Measurements from ENCODE around the gene DYNLT4.

The DYNLT4 gene, protein sequence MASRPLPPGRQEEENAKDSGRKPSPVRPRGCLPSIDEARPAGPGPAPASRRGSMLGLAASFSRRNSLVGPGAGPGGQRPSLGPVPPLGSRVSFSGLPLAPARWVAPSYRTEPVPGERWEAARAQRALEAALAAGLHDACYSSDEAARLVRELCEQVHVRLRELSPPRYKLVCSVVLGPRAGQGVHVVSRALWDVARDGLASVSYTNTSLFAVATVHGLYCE

DNA sequence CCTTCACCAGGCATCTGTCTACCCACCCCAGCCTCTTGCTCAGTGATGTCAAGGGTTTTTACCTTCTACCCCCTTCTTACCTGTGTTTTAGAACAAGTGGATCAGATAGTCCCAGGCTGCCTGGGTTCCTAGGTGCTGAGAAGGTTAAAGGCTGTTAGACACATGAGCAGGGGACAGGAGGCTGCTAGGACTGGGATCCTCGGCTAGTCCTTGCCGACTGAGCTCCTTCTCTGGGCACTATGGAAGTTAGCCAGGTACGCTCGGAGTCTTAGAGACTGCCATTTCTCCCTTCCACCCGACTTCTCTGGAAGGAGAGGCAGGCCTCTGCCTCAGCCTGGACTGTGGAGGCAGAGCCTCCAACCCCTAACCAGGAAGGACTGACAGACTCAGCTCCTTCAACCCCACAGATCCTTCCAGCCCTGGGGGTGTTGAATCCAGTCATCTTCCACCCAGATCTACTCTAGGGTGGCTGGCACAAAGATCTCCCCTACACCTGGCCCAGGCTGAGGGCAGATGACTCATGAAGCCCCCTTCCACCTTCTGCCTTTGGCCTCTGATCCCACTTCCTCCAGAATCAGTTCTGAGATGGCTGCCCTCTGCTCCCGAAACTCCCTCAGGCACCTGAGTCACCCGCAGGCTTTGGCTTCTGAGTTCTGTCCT lies at the start of gene DYNLT4:
TSS of gene DYNLT4 (minus strand) at position 648 of the 660 bp plus-strand sequence. CDS start 683 bp downstream, outside the sequence.
- peak within 1 kb of the TSS; percentile 64 for H3K4me3 ChIP-seq (ENCODE audit: low read length)
- H3K36me3 ChIP-seq (ENCODE audit: control insufficient read depth, low read length), result peaks cover 62% of the 10 kb centered on the region
- H3F3A ChIP-seq (ENCODE audit: control insufficient read depth, insufficient read depth), result peaks cover 16% of the 10 kb centered on the region; the same call in 1 of the 2 replicates
- H3K79me2 ChIP-seq (ENCODE audit: control insufficient read depth, low read length), result peaks cover 14% of the 10 kb centered on the region
- TF ChIP-seq EZH2phosphoT487 (IDR thresholded peaks at IDR 0.05; ENCODE audit: borderline replicate concordance, low read length), result no peak
- H3K4me2 ChIP-seq (ENCODE audit: low read length), result peak within 1 kb of the TSS; percentile 91
- H3K27me3 ChIP-seq (ENCODE audit: control insufficient read depth, low read length), result no peaks in the 10 kb centered on the region
- no peaks in the 10 kb centered on the region for H3K9me2 ChIP-seq (replicated peaks; ENCODE audit: control insufficient read depth, low read length)
- no peaks in the 10 kb centered on the region for H3K9me3 ChIP-seq (ENCODE audit: control insufficient read depth, insufficient read depth, low read length)
- H3K4me1 ChIP-seq (ENCODE audit: control insufficient read depth, low read length), result peaks cover 56% of the 10 kb centered on the region
- no peaks in the 10 kb centered on the region for H4K20me1 ChIP-seq (ENCODE audit: control insufficient read depth, insufficient read depth, low read depth, low read length)
- peak within 1 kb of the TSS; percentile 93 for H3K27ac ChIP-seq (ENCODE audit: low read depth, low read length)

DNA sequence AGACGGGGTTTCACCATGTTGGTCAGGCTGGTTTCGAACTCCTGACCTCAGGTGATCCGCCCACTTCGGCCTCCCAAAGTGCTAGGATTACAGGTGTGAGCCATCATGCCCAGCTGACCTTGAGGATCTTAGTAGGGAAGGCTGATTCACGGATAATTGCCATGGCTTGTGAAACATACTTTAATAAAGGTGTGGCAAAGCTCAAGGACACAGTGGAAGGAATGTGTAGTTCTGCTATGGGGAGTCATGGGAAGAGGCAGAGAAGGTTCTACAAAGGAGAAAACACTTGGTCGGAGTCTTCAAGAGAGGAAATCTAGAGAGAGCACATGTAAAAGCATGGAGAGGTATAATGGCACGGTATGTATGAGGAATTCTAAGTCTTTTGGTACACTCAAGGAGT lies 48.6 kb upstream of the DYNLT4 start:
- TF ChIP-seq EZH2phosphoT487 (IDR thresholded peaks at IDR 0.05; ENCODE audit: borderline replicate concordance, low read length), result no peak
- TF ChIP-seq, protein P1, sequence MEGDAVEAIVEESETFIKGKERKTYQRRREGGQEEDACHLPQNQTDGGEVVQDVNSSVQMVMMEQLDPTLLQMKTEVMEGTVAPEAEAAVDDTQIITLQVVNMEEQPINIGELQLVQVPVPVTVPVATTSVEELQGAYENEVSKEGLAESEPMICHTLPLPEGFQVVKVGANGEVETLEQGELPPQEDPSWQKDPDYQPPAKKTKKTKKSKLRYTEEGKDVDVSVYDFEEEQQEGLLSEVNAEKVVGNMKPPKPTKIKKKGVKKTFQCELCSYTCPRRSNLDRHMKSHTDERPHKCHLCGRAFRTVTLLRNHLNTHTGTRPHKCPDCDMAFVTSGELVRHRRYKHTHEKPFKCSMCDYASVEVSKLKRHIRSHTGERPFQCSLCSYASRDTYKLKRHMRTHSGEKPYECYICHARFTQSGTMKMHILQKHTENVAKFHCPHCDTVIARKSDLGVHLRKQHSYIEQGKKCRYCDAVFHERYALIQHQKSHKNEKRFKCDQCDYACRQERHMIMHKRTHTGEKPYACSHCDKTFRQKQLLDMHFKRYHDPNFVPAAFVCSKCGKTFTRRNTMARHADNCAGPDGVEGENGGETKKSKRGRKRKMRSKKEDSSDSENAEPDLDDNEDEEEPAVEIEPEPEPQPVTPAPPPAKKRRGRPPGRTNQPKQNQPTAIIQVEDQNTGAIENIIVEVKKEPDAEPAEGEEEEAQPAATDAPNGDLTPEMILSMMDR (IDR thresholded peaks at IDR 0.05; ENCODE audit: low read depth, low read length, poor library complexity, severe bottlenecking), result no peak
- Histone ChIP-seq H3K9me3 (ENCODE audit: control insufficient read depth, insufficient read depth, low read length) (no peaks in the 10 kb centered on the region), H3K4me2 (ENCODE audit: low read length) (no peak overlapping the region), H3K27ac (ENCODE audit: low read depth, low read length) (no peak overlapping the region), H3K4me3 (ENCODE audit: low read length) (no peak overlapping the region), H3K27me3 (ENCODE audit: control insufficient read depth, low read length) (no peaks in the 10 kb centered on the region), H4K20me1 (ENCODE audit: control insufficient read depth, insufficient read depth, low read depth, low read length) (no peaks in the 10 kb centered on the region), H3F3A (ENCODE audit: control insufficient read depth, insufficient read depth) (no peaks in the 10 kb centered on the region), H3K36me3 (ENCODE audit: control insufficient read depth, low read length) (peaks cover 9% of the 10 kb centered on the region), H3K79me2 (ENCODE audit: control insufficient read depth, low read length) (no peaks in the 10 kb centered on the region), H3K9me2 (replicated peaks; ENCODE audit: control insufficient read depth, low read length) (no peaks in the 10 kb centered on the region), H3K4me1 (ENCODE audit: control insufficient read depth, low read length) (peaks cover 8% of the 10 kb centered on the region)

DNA sequence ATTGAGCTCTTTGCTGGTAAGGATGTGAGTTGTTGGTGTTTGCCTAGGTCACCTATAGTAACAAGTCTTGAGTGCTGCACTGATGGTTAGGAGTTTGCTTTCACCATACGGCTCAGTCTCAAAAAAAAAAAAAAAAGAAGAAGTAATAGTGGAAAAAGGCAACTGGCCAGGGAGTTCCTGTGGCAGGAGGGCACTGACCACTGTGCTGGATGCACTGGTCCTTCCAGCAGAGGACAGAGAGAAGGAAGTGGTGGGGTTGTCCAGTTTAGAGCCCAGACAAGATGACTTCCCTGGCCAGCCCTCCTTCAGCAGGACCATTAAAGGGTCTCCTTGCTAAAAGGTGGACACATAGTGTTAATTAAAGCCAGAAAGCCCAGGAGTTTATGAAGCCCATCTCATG lies 47.8 kb upstream of the DYNLT4 start:
- Histone ChIP-seq H3F3A (ENCODE audit: control insufficient read depth, insufficient read depth) (no peaks in the 10 kb centered on the region), H3K9me3 (ENCODE audit: control insufficient read depth, insufficient read depth, low read length) (no peaks in the 10 kb centered on the region), H3K4me3 (ENCODE audit: low read length) (no peak overlapping the region), H3K4me1 (ENCODE audit: control insufficient read depth, low read length) (peaks cover under 1% of the 10 kb centered on the region), H3K27ac (ENCODE audit: low read depth, low read length) (no peak overlapping the region), H3K27me3 (ENCODE audit: control insufficient read depth, low read length) (no peaks in the 10 kb centered on the region), H3K9me2 (replicated peaks; ENCODE audit: control insufficient read depth, low read length) (no peaks in the 10 kb centered on the region), H4K20me1 (ENCODE audit: control insufficient read depth, insufficient read depth, low read depth, low read length) (no peaks in the 10 kb centered on the region), H3K4me2 (ENCODE audit: low read length) (no peak overlapping the region), H3K79me2 (ENCODE audit: control insufficient read depth, low read length) (no peaks in the 10 kb centered on the region), H3K36me3 (ENCODE audit: control insufficient read depth, low read length) (peaks cover 12% of the 10 kb centered on the region)
- TF ChIP-seq, protein P1 (IDR thresholded peaks at IDR 0.05; ENCODE audit: low read depth, low read length, poor library complexity, severe bottlenecking), result no peak
- TF ChIP-seq EZH2phosphoT487 (IDR thresholded peaks at IDR 0.05; ENCODE audit: borderline replicate concordance, low read length), result no peak

DNA sequence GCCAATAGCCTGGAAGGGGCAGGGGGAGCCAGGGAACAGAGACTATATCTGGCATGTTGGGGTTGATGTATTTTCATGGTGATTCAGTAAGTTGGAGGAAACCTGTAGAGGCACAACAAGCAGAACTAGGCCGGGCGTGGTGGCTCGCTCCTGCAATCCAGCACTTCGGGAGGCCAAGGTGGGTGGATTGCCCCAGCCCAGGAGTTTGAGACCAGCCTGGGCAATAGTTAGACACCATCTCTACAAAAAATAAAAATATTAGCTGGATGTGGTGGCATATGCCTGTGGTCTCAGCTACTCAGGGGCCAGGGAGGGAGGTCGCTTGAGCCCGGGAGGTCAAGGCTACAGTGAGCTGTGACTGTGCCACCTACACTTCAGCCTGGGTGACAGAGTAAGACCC lies 46.0 kb upstream of the DYNLT4 start:
- no peak overlapping the region for H3K4me3 ChIP-seq (ENCODE audit: low read length)
- no peaks in the 10 kb centered on the region; the same call in 1 of the 2 replicates for H3K4me1 ChIP-seq (ENCODE audit: control insufficient read depth, low read length)
- H3F3A ChIP-seq (ENCODE audit: control insufficient read depth, insufficient read depth), result no peaks in the 10 kb centered on the region
- no peaks in the 10 kb centered on the region for H3K27me3 ChIP-seq (ENCODE audit: control insufficient read depth, low read length)
- H3K36me3 ChIP-seq (ENCODE audit: control insufficient read depth, low read length), result peaks cover 12% of the 10 kb centered on the region
- TF ChIP-seq, protein P1 (IDR thresholded peaks at IDR 0.05; ENCODE audit: low read depth, low read length, poor library complexity, severe bottlenecking), result no peak
- no peak for TF ChIP-seq EZH2phosphoT487 (IDR thresholded peaks at IDR 0.05; ENCODE audit: borderline replicate concordance, low read length)
- no peaks in the 10 kb centered on the region for H3K79me2 ChIP-seq (ENCODE audit: control insufficient read depth, low read length)
- H3K9me2 ChIP-seq (replicated peaks; ENCODE audit: control insufficient read depth, low read length), result no peaks in the 10 kb centered on the region
- no peak overlapping the region for H3K27ac ChIP-seq (ENCODE audit: low read depth, low read length)
- H3K4me2 ChIP-seq (ENCODE audit: low read length), result no peak overlapping the region
- no peaks in the 10 kb centered on the region for H4K20me1 ChIP-seq (ENCODE audit: control insufficient read depth, insufficient read depth, low read depth, low read length)
- H3K9me3 ChIP-seq (ENCODE audit: control insufficient read depth, insufficient read depth, low read length), result no peaks in the 10 kb centered on the region

All from DOHH2 (cell line).